T-helper 2 cell (primary cell): Measurements from ENCODE around the gene AP1G2.
"Not testable (repeated sequence)": the region's sequence is repeated elsewhere in the genome, so short reads cannot be mapped to it uniquely, and the experiment has no call there.

Experiments
- DNase-seq, 5 experiments: peaks; one replicate each; pipeline versions ENCODE4 v3.0.0 to v3.0.0-alpha.2; 2012 to 2022
- total RNA-seq, 2 donors: gene quantifications; one replicate each; lab custom pipeline; 2026; lab: John Stamatoyannopoulos, UW

The AP1G2 gene
- 142 to 186 reads per million in 2 donors for total RNA-seq

GRCh38 chr14:23567186-23568020 is at the start of gene AP1G2:
TSS of gene AP1G2 (minus strand) at chr14:23567791. CDS start at chr14:23567314, 477 bp downstream.
- DNase-seq = peak; percentile 64 to 92 (median 81)

GRCh38 chr14:23615856-23616255 is 48.3 kb upstream of the AP1G2 start:
- no peak for DNase-seq

- DNase-seq = no peak
Observed at GRCh38 chr14:23614395-23614828, 46.8 kb upstream of the AP1G2 start.

GRCh38 chr14:23613242-23614070 is 45.9 kb upstream of the AP1G2 start:
- no peak for DNase-seq

GRCh38 chr14:23612802-23613201 is 45.2 kb upstream of the AP1G2 start:
- DNase-seq = no peak

GRCh38 chr14:23612354-23612732 is 44.8 kb upstream of the AP1G2 start:
- DNase-seq = no peak

- DNase-seq = peak in 1 of 5 experiments; percentile 89
Observed at GRCh38 chr14:23610815-23611289, 43.3 kb upstream of the AP1G2 start.

- peak in 1 of 5 experiments; percentile 86 for DNase-seq
Observed at GRCh38 chr14:23610090-23610814, 42.7 kb upstream of the AP1G2 start.

GRCh38 chr14:23609411-23610089 is 42.0 kb upstream of the AP1G2 start:
- DNase-seq = not testable (repeated sequence)

- no peak for DNase-seq
Observed at GRCh38 chr14:23609001-23609400, 41.4 kb upstream of the AP1G2 start.

- no peak for DNase-seq
Observed at GRCh38 chr14:23608454-23608853, 40.9 kb upstream of the AP1G2 start.

GRCh38 chr14:23605931-23606585 is 38.5 kb upstream of the AP1G2 start:
- DNase-seq = peak in 1 of 5 experiments; percentile 9

- DNase-seq = no peak
Observed at GRCh38 chr14:23604675-23605170, 37.1 kb upstream of the AP1G2 start.

GRCh38 chr14:23604148-23604547 is 36.6 kb upstream of the AP1G2 start:
- DNase-seq = no peak

GRCh38 chr14:23603103-23603502 is 35.5 kb upstream of the AP1G2 start:
- no peak for DNase-seq

GRCh38 chr14:23602181-23603095 is 34.8 kb upstream of the AP1G2 start:
- no peak for DNase-seq

GRCh38 chr14:23601845-23602180 is 34.2 kb upstream of the AP1G2 start:
- no peak for DNase-seq

GRCh38 chr14:23601424-23601823 is 33.8 kb upstream of the AP1G2 start:
- DNase-seq = no peak

GRCh38 chr14:23600806-23601205 is 33.2 kb upstream of the AP1G2 start:
- DNase-seq = no peak

GRCh38 chr14:23600322-23600707 is 32.7 kb upstream of the AP1G2 start:
- no peak for DNase-seq
